GM18951 (cell line): ENCODE measurements around the gene IGF2BP1.
"Not testable (repeated sequence)": the region's sequence is repeated elsewhere in the genome, so short reads cannot be mapped to it uniquely, and the experiment has no call there.

Experiments used
- POLR2A ChIP-seq: IDR thresholded peaks from 4 replicates; pipeline ENCODE4 v1.6.1; 2011; ENCODE audit warnings: mild to moderate bottlenecking; ENCODE audit not compliant: insufficient read length, insufficient read depth; ENCODE audit errors: extremely low read depth
- in situ Hi-C: fragments of 300-500 bp; cut with MboI; formaldehyde crosslinking; loops from one replicate; pipeline ENCODE4 v1.12.0; 2022; ENCODE audit warnings: low sequenced_read_pairs, mixed read lengths, inconsistent platforms; ENCODE audit not compliant: unreplicated experiment

The IGF2BP1 gene

DNA sequence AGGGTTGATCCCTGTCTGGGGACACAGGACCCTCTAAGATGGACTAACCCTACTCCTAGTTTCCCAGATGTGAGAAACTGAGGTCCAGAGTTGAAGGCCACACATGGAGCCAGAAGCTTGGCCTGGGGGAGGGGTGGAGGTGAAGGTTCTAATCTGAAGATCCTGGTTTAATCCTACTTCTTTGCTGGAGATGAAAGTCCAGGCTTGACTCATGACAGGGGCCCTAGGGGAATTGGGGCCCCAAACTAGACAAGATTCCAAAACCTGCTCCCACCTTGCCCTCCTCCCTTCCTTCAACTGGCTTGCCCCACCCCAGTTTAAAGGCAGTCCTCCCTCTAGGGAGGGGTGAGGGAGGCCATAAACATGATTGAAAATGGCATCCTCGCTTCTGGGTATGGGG is 21.6 kb downstream of the IGF2BP1 start:
- no peak for TF ChIP-seq POLR2A
- in situ Hi-C loops: no loop called here

DNA sequence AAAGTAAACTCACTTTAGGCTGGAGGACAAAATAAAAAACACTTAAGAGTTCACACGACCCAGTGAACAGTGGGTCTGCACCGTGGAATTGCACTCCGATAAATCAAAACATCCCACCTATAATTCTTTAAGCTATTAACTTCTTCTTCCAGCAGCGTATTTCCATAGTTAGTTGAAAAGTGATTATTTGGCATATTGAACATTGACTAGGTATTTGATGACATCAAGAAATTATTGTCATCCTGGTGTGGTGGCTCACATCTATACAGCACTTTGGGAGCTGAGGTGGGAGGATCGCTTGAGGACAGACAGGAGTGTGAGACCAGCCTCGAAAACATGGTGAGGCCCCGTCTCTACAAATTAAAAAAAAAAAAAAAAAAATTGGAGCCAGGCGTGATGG is 23.4 kb downstream of the IGF2BP1 start:
- TF ChIP-seq POLR2A: no peak
- in situ Hi-C loops: loop anchor here (10.0 kb wide), 1 partner anchor 136 kb away; no protein-coding TSS in a partner anchor

DNA sequence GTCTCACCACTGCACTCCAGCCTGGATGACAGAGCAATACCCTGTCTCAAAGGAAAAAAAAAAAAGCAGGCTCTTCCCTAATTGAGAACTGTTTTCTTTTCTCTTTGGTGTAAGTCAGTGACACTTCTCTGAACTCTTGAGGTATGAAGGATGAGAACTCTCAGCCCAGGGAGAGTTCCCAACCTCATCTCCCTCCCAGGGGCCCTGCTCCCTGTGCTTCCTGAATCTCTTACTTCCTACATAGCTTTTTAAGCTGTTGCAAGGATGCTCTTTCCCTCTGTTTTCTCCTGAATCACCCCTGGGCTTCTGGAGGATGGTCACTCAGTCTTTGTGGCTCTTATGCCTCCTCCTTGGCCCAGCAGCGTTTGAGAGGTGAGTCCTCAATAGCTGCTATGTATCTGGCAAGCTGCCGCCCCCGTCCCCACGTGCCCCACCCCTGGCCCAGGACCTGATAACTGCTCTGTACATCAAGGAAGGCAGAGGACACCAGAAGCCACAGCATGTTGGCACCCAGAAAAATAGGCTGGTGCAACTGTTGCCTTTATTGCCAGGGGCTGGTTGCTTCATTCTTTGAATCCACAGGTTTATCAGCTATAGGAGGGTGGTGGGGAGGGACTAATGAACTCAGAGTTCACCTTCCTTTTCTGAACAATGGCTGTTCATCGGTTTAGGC is 24.0 kb downstream of the IGF2BP1 start:
- in situ Hi-C loops: loop anchor here (10.0 kb wide), 1 partner anchor 136 kb away; no protein-coding TSS in a partner anchor
- TF ChIP-seq POLR2A: no peak

DNA sequence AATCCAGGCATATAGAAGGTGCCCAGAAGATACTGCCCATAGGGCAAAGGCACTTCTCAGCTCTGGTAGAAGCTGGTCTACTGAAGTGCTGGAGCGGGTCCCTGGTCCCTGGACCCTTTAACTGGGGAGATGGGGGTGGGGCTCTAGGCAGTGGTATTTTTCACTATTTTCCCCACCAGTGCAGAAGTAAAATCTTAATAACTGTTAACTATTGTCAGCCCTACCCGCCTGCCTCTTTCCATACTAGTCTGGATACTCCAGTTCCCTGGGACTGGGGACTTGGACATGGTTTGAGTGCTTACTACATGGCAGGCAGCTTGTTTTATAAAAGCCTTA is 24.6 kb downstream of the IGF2BP1 start:
- in situ Hi-C loops: loop anchor here (10.0 kb wide), 1 partner anchor 137 kb away; no protein-coding TSS in a partner anchor
- no peak for TF ChIP-seq POLR2A

DNA sequence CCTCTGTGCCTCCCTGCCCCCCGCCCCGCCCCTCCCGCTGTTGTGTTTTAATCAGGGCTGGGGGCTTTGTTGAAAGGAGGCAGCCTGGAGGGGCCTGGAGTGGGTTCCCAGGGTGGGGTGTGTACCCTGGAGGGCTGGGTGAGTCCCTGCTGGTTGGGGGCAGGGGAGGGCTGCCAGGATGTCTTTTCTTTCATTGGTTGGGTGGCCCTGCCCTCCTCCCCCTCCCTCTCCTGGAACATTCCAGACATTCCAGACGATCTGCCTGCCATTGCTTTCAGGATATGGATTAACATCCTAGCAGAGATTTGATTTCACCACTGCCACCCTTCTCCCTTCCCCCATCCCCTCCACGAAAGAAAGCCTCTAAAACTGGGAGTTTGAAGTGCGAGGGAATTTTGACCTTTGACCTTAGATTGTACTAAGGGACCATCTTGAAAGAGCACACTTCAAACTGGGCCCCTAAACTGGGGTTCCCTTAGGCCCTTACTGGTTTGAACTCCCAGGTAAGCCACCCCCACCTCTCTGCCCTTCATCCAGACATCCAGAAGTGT is 25.3 kb downstream of the IGF2BP1 start:
- TF ChIP-seq POLR2A: no peak
- in situ Hi-C loops: loop anchor here (10.0 kb wide), 1 partner anchor 138 kb away; no protein-coding TSS in a partner anchor

DNA sequence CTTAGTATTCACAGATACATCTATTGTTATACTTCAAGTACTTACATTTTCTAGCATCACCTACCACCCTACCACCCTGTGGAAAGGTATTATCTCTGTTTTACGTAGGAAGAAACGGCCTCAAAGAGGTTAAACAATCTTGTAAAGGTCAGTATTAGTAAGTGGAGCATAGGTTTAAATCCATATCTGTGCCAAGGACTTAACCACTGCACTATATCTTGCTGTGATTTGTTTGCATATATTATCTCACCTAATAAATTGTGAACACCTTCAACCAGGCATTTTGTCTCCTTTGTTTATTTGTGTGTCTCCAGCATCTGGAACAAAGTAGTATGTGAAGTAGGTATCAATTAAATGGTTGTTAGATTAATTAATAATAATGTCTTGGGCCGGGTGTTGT is 27.3 kb downstream of the IGF2BP1 start:
- in situ Hi-C loops: loop anchor here (10.0 kb wide), 1 partner anchor 140 kb away; no protein-coding TSS in a partner anchor
- no peak for TF ChIP-seq POLR2A

DNA sequence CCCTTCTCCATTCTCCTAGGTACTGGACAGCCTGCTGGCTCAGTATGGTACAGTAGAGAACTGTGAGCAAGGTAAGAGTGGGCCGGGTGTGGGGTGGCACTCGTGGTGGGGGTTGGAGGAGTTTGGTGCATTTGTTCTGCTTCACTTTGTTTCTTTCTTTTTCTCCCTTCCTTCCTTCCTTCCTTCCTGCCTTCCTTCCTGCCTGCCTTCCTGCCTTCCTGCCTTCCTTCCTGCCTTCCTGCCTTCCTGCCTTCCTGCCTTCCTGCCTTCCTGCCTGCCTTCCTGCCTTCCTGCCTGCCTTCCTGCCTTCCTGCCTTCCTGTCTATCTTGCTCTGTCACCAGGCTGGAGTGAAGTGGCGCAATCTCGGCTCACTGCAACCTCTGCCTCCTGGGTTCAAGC is 29.3 kb downstream of the IGF2BP1 start:
- in situ Hi-C loops: loop anchor here (10.0 kb wide), 1 partner anchor 142 kb away; no protein-coding TSS in a partner anchor

DNA sequence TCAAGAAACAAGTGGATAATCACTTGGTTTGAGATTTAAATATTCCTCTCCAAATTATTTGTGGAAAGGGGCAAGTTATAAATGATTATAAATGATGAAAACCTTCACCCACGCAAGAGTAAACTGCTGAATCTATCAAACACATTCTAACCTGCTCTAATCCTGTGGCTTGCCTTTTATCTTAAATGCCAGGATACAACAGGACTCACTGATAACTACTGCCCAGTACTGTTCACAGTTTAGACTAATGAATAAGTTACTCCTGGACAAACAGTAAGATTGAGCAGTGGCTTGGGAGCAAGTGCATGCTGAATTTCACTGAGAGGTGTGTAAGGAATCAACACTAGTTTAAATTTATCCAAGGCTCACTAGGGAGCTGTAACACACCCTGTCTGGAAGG is 31.1 kb downstream of the IGF2BP1 start:
- in situ Hi-C loops: loop anchor here (10.0 kb wide), 1 partner anchor 143 kb away; no protein-coding TSS in a partner anchor
- no peak for TF ChIP-seq POLR2A

DNA sequence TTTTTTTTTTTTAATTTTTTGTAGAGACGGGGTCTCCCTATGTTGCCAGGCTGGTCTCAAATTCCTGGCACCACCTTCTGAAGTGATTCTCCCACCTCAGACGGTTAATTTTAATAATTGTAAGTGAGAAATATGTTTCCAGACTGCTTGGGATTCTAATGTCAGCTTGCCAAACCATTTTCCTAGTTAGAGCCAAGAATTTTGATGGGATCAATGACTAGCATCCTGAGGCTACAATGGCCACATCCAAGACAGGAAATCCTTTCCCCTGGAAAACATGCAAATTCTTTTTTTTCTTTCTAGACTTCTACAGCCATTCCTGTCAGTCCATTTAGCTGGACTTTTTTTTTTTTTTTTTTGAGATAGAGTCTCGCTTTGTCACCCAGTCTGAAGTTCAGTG is 32.6 kb downstream of the IGF2BP1 start:
- no peak for TF ChIP-seq POLR2A
- in situ Hi-C loops: loop anchor here (10.0 kb wide), 1 partner anchor 145 kb away; no protein-coding TSS in a partner anchor

DNA sequence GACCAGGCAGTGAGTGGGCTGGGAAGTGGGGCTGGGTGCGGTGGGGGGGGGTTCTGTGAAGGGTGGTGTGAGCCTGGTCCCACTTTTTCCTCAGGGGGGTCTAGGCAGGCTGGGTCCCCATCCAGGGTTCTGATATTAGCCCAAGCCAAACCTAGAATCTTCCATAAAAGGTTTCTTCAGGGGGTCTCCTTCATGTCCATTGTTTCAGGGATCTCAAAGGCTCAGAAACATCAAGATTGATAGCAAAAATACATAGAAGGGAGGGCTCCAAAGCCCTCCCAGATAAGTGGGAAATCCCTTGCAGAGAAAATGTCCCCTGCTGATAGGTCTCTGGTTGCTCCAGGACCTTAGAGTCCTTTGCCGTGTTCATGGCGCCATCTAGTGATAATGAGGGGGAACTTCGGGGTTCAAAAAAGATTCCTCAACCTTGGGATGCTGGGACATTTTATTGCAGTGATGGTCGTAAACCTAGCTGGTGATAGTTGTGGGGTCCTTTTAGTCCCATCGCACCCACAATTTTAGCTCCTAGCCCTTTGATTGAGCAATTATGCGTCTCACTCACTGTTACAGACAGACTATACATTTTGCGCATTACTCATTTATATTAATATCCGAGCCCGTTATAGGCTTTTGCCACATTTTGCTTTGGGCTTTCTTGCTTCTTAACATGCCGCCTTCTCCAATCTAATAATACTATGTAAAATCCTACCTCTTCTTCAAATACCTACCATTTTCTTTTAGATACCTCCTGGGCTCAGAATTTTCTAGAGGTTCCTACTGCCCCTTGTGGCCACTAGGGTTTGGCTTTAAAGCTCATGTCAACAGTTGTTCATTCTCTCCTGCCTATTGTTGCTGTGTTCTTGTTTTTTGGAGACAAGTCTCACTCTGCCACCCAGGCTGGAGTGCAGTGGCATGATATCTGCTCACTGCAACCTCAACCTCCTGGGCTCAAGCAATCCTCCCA is 35.1 kb downstream of the IGF2BP1 start:
- in situ Hi-C loops: no loop called here
- TF ChIP-seq POLR2A: no peak

DNA sequence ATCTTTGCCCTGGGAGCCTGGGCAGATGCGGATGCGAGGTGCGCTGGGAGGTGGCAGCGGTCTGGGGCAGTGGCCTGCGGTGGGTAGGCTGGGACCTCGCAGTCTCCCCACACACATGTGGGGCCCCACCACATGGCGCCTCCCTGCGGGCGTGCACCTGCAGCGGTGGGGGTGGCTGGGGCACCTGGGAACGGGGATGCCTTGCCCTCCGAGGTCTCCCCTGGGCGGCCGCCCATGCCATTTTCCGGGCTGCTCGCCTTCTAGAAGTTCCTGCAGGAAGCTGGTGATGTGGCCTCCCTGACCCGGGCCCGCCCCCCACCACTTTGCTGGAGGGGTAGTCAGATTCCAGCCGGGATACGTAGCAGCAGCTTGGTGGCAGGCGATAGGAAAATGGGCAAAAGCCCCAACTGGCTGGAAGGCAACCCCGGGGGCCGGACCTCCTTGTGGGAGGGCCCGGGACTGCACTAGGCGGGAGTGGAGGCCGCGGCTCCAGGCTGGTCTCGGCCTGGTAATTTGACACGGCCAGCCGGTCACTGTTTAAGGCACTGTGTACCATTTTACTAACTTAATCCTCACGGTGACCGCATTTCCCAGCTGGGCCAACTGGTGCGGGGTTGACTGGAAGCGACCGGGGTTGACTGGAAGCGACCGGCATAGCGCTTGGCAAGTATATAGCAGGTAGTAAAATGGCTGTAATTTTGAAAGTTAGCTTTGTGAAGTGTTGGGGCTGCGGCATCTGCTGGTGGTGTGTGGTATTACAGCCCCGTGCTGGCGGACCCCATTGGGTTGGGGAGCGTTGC is 38.5 kb downstream of the IGF2BP1 start:
- in situ Hi-C loops: no loop called here
- no peak for TF ChIP-seq POLR2A

DNA sequence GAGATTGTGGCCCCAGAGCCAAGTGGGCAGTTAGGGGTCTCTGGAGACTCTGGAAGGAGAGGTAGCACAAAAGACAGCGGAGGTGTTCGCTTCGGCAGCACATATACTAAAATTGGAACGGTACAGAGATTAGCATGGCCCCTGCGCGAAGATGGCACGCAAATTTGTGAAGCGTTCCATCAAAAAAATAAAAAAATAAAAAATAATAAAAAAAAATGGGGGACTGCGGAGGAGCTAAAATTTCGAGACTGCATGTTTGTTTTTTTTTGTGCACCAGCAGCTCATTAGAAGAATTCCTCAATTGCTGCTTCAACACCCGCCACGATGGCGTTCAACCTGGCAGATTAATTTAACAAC is 39.1 kb downstream of the IGF2BP1 start:
- in situ Hi-C loops: no loop called here
- no peak for TF ChIP-seq POLR2A

DNA sequence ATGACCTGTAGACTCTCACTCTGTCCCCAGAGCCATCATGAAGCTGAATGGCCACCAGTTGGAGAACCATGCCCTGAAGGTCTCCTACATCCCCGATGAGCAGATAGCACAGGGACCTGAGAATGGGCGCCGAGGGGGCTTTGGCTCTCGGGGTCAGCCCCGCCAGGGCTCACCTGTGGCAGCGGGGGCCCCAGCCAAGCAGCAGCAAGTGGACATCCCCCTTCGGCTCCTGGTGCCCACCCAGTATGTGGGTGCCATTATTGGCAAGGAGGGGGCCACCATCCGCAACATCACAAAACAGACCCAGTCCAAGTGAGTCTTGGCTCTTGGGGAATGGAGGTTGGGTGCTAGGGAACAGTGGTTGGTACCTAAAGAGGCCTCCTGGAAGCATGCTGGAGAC is 41.0 kb downstream of the IGF2BP1 start:
- no peak for TF ChIP-seq POLR2A
- in situ Hi-C loops: no loop called here

DNA sequence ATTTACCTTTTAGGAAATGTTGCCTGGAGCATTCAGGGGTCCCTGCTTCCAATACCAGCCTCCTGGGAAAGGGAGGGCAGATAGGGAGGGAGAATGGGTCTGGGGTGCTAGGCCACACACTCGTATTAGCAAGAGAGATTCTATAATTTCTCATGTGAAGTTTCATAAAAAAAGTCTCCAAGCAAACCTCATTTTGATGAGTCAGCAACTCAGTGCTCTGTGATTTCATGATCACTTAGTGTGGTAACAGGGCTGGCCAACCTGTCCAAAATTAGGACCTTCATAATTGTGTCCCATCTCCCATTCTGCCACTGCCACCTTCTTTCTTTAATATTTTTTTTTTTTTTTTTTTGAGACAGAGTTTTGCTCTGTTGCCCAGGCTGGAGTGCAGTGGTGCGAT is 41.4 kb downstream of the IGF2BP1 start:
- TF ChIP-seq POLR2A: no peak
- in situ Hi-C loops: no loop called here

DNA sequence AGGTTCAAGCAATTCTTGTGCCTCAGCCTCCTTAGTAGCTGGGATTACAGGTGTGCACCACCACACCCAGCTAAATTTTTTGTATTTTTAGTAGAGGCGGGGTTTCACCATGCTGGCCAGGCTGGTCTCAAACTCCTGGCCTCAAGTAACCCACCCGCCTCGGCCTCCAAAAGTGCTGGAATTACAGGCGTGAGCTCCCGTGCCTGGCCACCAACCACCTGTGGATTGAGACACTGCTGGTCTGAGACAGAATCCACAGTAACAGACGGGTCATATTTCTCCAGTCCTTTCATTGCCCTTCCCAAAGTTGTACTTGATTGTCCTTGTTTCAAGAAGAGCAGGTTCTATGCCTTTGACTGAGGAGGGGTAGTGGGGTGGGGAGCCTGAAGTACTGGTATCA is 42.3 kb downstream of the IGF2BP1 start:
- in situ Hi-C loops: not testable (repeated sequence)
